Measurements from ENCODE around the gene CPT1B. TPM values are rescaled to one million over a fixed set of nuclear protein-coding genes. Genes with fewer than 3 reads are reported as not detected.

Gene CPT1B
- total and polyA plus RNA-seq, 2 of the 8 experiments (the other 6 are each of a cell fraction or from before 2014, with no cell fraction given) = 34.2 to 36.2 TPM

- TF ChIP-seq MAX (IDR thresholded peaks at IDR 0.05) = no peak
Observed at GRCh38 chr22:50586416-50586815, 8.2 kb upstream of the CPT1B start (continued).
